ENCODE results near the gene EPHB1. TPM values are rescaled to one million over a fixed set of nuclear protein-coding genes. Genes with fewer than 3 reads are reported as not detected.

Gene EPHB1
- total RNA-seq, 1 donor = 1.3 TPM

DNA sequence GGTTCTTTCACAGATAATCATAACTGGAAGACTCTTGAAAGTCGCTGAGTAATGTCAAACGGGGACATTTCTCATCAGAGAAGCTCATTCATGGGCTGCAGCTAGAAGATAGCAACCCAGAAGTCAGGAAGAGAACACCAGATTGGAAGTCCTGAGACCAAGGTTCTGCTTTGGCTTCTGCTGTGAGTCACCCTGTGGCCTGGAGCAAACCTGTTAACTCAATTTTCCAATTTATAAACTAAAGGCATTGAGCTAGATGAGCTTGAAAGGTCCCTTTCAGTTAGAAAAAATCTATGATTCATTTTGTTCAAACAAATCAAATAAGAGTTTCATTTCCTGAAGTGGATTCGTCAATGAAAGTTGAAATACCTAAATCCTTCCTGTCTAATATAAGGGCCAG is 402.2 kb downstream of the EPHB1 start:
- H3K4me3 ChIP-seq (ENCODE audit: low read depth, low read length) = no peak overlapping the region
- DNase-seq (ENCODE audit: low read depth) = no peak
- TF ChIP-seq, protein P1, sequence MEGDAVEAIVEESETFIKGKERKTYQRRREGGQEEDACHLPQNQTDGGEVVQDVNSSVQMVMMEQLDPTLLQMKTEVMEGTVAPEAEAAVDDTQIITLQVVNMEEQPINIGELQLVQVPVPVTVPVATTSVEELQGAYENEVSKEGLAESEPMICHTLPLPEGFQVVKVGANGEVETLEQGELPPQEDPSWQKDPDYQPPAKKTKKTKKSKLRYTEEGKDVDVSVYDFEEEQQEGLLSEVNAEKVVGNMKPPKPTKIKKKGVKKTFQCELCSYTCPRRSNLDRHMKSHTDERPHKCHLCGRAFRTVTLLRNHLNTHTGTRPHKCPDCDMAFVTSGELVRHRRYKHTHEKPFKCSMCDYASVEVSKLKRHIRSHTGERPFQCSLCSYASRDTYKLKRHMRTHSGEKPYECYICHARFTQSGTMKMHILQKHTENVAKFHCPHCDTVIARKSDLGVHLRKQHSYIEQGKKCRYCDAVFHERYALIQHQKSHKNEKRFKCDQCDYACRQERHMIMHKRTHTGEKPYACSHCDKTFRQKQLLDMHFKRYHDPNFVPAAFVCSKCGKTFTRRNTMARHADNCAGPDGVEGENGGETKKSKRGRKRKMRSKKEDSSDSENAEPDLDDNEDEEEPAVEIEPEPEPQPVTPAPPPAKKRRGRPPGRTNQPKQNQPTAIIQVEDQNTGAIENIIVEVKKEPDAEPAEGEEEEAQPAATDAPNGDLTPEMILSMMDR (IDR thresholded peaks at IDR 0.05; ENCODE audit: insufficient read depth, low read depth, low read length) = no peak

DNA sequence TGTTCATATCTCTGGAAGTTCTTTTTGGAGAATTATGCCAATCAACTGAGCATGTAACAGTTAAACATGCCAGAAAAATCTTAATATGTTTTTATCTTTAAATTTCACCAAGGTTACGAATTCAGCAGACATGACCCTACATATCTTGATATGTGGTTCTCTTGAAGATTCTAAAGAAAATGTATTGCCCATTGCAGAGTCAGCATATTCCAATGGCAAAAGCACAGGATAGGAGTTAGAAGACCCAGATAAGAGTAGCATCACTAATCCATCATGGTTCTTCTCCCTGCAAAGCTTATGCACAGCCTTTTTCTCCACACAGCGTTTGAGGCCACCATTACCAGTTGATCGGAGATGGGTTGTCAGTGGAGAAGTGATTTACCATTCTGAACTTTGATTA is 402.8 kb downstream of the EPHB1 start:
- TF ChIP-seq, protein P1 (IDR thresholded peaks at IDR 0.05; ENCODE audit: insufficient read depth, low read depth, low read length) = no peak
- H3K4me3 ChIP-seq (ENCODE audit: low read depth, low read length) = no peak overlapping the region
- no peak for DNase-seq (ENCODE audit: low read depth)

DNA sequence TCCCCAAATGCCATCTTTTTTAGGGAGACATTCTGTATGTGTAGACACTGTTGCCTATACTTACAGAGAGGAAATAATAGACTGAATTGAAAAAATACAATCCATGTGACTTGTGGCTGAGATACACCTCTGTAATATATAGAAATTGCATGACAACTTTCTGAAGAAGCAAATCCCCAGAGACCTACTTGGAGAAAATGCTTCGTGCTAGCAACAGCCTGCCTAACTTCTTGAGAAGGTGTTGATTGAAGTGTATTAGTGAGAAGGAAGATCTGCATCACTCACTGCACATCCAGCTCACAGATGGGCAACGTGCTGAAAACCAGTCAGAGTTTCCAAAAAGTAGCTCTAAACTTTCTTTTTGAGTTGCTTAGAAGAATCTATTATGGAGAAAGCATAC is 404.1 kb downstream of the EPHB1 start:
- no peak for DNase-seq (ENCODE audit: low read depth)
- TF ChIP-seq, protein P1 (IDR thresholded peaks at IDR 0.05; ENCODE audit: insufficient read depth, low read depth, low read length) = no peak
- H3K4me3 ChIP-seq (ENCODE audit: low read depth, low read length) = no peak overlapping the region

DNA sequence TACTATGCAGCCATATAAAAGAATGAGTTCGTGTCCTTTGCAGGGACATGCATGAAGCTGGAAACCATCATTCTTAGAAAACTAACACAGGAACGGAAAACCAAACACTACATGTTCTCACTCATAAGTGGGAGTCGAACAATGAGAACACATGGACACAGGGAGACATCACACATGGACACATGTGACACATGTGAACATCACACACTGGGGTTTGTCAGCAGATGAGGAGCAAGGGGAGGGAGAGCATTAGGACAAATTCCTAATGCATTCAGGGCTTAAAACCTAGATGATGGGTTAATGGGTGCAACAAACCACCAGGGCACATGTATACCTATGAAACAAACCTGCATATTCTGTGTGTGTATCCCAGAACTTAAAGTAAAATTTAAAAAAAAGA is 408.0 kb downstream of the EPHB1 start:
- no peak overlapping the region for H3K4me3 ChIP-seq (ENCODE audit: low read depth, low read length)
- TF ChIP-seq, protein P1 (IDR thresholded peaks at IDR 0.05; ENCODE audit: insufficient read depth, low read depth, low read length) = no peak
- DNase-seq (ENCODE audit: low read depth) = no peak

DNA sequence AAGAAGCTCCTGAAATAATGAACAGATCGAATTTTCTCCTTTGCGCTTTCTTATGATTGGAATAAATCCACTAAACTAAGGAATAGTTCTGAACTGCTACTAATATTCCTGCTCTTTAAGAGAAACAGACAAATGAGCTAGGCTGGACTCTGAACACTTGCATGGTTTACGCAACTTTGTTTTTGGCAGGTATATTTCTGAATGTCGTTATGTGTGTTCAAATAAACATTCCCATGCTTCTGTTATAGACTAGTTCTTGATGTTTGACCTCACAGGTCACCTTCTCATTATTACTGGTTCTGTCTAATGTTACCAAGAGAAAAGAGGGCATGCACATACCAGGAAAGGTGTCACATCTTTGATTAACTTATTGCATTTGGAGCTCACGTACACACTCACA is 418.2 kb downstream of the EPHB1 start:
- TF ChIP-seq, protein P1 (IDR thresholded peaks at IDR 0.05; ENCODE audit: insufficient read depth, low read depth, low read length) = no peak
- DNase-seq (ENCODE audit: low read depth) = no peak
- no peak overlapping the region for H3K4me3 ChIP-seq (ENCODE audit: low read depth, low read length)

DNA sequence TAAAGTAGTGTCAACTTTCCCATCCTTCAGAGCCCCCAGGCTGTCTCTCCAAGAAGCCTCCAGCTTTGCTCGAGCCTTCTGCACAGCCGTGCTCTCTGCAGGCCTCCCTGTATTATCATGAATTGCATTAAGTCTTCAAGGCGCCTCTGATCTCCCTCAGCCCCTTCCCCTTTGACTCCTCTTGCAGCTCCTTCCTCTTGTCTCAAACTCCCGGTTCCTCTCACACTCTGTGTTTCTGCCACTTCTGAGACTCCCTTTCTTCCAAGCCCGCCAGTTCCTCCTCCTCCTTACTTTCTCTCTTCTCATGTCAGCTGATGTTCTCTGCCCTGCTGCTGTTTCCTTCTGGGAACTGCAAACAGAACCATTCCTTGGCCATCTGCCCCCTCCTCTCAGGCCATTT is 418.8 kb downstream of the EPHB1 start:
- TF ChIP-seq, protein P1 (IDR thresholded peaks at IDR 0.05; ENCODE audit: insufficient read depth, low read depth, low read length) = no peak
- DNase-seq (ENCODE audit: low read depth) = no peak
- H3K4me3 ChIP-seq (ENCODE audit: low read depth, low read length) = no peak overlapping the region

DNA sequence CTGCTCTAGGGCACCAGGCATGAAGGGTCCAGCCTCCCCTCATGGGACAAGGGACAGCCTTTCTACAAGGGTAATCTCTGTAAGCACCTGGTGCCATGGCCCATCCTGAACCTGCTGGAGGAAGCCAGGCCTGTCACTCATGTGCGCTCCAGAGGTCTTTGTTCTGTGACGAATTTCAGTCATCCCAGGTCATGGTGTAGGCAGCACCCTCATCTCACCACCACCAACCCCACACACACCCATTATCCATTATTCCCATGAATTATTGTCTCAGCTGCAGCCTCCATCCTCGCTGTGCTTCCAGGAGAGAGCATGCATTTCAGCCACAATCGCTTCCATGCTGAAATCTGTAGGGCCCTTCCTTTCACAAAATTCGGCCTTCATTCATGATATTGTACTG is 419.3 kb downstream of the EPHB1 start:
- H3K4me3 ChIP-seq (ENCODE audit: low read depth, low read length) = no peak overlapping the region
- TF ChIP-seq, protein P1 (IDR thresholded peaks at IDR 0.05; ENCODE audit: insufficient read depth, low read depth, low read length) = no peak
- DNase-seq (ENCODE audit: low read depth) = no peak
